HS-27A (cell line): ENCODE results near the gene ATG13.

Experiments used
- DNase-seq: peaks from one replicate; pipeline ENCODE4 v3.0.0-alpha.2; 2012; ENCODE audit warnings: low read depth, missing footprints

ATG13 gene

GRCh38 chr11:46676436-46677158, 59.2 kb downstream of the ATG13 start:
- no peak for DNase-seq

- DNase-seq, result no peak
Measured at GRCh38 chr11:46677169-46677568, 59.8 kb downstream of the ATG13 start.

GRCh38 chr11:46677991-46678740, 60.8 kb downstream of the ATG13 start:
- no peak for DNase-seq

- DNase-seq, result no peak
Measured at GRCh38 chr11:46678741-46679130, 61.4 kb downstream of the ATG13 start.

- no peak for DNase-seq
Measured at GRCh38 chr11:46679241-46680163, 62.1 kb downstream of the ATG13 start.

- DNase-seq, result no peak
Measured at GRCh38 chr11:46680164-46680760, 62.9 kb downstream of the ATG13 start.

GRCh38 chr11:46680815-46681214, 63.5 kb downstream of the ATG13 start:
- no peak for DNase-seq

DNA sequence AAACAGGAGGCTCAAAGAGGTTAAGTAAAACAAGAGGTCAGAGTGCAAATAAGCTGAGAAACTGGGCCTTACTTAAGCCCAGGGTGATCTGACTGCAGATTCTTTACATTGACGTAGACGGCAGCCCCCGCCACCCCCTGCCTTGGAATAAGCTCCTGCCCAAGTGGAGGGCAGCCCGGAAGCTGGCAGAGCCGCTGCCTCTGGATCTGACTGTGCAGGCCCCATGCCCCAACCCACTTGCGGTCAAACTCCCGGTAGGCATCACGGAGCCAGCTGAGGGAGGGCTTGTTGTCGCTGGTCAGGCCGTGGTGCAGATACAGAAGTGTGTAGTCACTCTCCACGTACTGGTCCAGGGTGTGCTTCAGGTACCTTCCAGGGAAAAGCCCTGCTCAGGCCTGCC, 64.5 kb downstream of the ATG13 start:
- DNase-seq, result no peak

- DNase-seq, result no peak
Measured at GRCh38 chr11:46682773-46683752, 65.7 kb downstream of the ATG13 start.

- DNase-seq, result no peak
Measured at GRCh38 chr11:46684367-46684766, 67.0 kb downstream of the ATG13 start.

DNA sequence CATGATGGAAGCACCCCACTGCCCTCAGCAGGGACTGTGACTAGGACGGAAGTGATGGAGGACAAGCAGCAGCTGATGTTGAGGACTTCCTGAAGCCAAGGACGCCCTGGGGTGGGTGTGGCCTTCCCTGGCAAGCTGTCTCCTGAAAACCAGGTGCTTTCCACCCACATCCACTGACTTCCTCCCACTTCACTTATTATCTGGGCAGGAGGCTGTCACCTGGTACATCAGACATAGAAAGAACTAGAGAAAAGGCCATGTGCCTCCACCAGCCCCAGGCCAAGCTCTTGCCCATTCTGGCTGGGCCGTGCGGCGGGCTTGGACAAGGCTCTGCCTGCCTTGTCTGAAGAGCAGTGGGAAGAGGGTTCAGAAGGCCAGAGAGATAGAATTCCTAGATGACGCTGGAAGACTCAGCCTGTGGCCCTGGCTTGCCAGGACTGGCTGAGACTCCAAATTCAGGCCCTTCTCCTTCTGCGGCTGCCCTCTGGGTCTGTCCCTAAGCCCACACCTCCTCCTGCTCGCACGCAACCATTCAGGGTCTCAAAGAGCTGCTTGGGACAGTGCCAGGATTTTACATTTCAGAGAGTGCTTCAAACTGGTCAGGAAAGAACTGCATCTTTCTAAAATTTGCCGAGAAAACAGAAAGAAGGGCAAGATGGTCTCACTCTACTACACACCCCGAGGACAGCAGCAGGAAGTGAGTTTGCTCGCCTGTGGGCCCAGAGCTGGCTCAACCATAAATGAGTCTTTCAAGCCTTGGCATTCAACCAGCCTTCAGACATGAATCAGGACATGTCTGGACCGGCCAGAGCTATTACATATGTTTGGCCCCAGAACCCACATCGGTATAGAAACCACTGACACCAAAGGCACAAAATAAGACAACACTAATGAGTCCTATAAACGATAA, 69.8 kb downstream of the ATG13 start:
- DNase-seq, result no peak

- DNase-seq, result no peak
Measured at GRCh38 chr11:46690702-46691101, 73.3 kb downstream of the ATG13 start.

DNA sequence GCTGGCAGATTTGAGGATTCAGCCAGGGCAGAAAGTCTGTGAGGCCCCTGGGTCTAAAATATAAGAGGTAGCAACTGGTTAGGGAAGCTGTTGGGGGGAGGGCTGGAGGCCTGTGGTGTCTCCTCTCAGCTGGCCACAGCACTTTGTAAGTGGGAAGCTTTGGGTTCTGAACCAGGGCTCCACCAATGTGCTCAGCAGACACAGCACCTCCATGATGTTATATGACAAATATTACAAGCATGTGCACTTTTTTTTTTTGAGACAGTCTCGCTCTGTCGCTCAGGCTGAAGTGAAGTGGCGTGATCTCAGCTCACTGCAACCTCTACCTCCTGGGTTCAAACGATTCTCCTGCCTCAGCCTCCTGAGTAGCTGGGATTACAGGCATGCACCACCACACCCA, 75.1 kb downstream of the ATG13 start:
- DNase-seq, result no peak

- DNase-seq, result no peak
Measured at GRCh38 chr11:46693597-46694012, 76.3 kb downstream of the ATG13 start.

DNA sequence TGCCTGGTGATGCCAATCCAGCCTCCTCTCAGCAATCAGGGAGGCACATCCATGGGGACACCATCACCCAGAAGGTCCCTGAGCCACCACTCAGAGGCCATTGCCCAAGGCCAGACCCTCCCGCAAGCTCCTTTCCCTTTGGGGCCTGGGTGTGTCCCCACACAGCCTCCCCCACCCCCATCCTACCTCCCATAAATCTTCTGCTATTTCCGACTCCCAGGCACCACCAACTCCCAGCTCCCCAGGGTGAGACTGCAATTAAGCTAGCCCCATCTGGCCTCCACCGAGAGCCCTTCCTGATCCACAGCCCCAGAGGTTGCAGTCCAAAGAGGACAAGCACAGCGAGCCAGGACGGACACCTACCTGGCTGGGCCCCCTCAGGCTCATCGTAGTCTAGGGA, 76.7 kb downstream of the ATG13 start:
- DNase-seq, result no peak

GRCh38 chr11:46694607-46695006, 77.3 kb downstream of the ATG13 start:
- DNase-seq, result no peak

DNA sequence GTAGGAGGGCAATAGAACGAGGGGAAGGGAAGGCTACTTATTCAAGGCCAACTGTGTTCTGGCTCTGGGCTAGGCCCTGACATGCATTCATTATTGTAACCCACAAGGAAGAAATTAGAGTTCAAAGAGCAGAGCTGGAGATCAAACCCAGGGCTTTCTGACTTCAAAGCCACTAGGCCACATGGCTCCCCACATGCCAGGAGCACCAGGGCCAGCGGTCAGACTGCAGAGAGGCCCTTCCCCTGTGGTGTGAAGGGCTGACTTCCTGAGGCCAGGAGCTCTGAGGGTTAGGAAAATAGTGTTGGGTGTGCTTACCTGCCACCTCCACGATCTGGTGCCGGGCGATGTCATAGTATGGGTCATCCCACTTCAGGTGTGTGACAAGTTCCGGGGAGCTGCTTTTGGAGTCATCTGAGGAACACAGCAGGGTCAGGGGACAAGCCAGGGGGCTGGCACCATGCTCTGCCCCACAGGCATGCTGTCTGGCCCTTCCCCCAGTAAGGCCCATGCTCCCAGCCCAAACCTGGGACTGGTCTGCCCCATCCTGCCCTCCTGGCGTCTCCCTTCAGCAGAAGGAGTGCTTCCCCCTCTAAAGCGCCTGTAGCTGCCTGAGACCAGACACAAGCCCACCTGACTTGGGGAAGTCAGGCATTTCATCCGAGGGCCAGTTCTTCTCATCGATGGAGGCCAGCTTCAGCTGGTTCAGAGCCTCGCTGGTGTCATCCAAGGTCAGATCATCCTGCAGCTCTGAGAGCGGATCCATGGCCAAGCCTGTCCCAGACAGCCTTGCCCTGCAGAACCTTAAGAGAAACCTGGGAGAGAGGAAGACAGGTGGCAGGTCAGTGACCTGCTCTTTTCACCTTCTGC, 78.2 kb downstream of the ATG13 start:
- no peak for DNase-seq

GRCh38 chr11:46696212-46696558, 78.8 kb downstream of the ATG13 start:
- DNase-seq, result no peak

DNA sequence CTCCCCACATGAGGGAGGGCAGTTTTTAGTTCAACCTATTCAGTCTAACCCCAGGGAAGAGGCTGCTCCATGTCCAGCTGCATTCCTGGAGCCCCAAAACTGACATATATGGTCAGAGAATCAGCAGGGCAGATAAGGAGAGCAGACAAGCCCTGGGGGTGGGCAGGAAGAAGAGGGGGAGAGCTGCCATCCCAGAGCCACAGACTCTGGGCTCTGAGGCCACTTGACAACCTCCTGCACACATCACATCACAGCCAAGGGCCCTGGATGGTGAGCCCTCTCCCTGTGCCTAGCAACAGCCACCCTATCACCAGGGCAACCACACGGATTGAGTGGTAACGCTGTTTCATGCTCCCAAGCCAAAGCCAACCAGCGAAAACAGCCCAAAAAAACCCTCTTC, 80.0 kb downstream of the ATG13 start:
- DNase-seq, result no peak
